OCI-LY3 (cell line): ENCODE results near the gene ZNF362.

Experiments
- H2AFZ ChIP-seq: fragments of 200-600, 300-600 bp; shearing (Covaris generic); 2 replicates; pipeline ENCODE4 v1.6.0; 2014; ENCODE audit warnings: antibody characterized with exemption, low read depth, low read length
- H3K27ac ChIP-seq: fragments of 200-600, 300-600 bp; sonication (generic); 2 replicates; pipeline ENCODE4 v1.5.1; 2014; ENCODE audit warnings: mild to moderate bottlenecking, low read length, moderate library complexity, mixed read lengths
- H3K27me3 ChIP-seq: fragments of 200-600, 300-600 bp; sonication (generic); 2 replicates; pipeline ENCODE4 v1.6.1; 2014; ENCODE audit warnings: low read depth, low read length, mixed read lengths
- H3K36me3 ChIP-seq: fragments of 200-600, 300-600 bp; sonication (generic); replicated peaks from 2 replicates; pipeline ENCODE3; 2014; ENCODE audit warnings: low read depth, low read length, mixed read lengths
- H3K4me1 ChIP-seq: fragments of 300-600, 200-600 bp; sonication (generic); 2 replicates; pipeline ENCODE4 v1.6.1; 2014; ENCODE audit warnings: low read length, mixed read lengths
- H3K4me2 ChIP-seq: fragments of 200-600, 300-600 bp; sonication (generic); 2 replicates; pipeline ENCODE4 v1.6.1; 2014; ENCODE audit warnings: low read length, mixed read lengths
- H3K4me3 ChIP-seq: fragments of 300-600, 200-600 bp; sonication (generic); 2 replicates; pipeline ENCODE4 v1.5.1; 2014; ENCODE audit warnings: antibody characterized with exemption, mild to moderate bottlenecking, low read length, moderate library complexity
- H3K79me2 ChIP-seq: fragments of 300-600, 200-600 bp; shearing (Covaris generic); 2 replicates; pipeline ENCODE4 v1.6.1; 2014; ENCODE audit warnings: mild to moderate bottlenecking, low read length, mixed read lengths
- H3K9ac ChIP-seq: fragments of 300-600, 200-600 bp; shearing (Covaris generic); 2 replicates; pipeline ENCODE4 v1.6.0; 2014; ENCODE audit warnings: mild to moderate bottlenecking, low read length, moderate library complexity
- H3K9me3 ChIP-seq: fragments of 200-600, 300-600 bp; shearing (Covaris generic); 2 replicates; pipeline ENCODE4 v1.6.1; 2014; ENCODE audit warnings: low read length, mixed read lengths; ENCODE audit not compliant: insufficient read depth
- H4K20me1 ChIP-seq: fragments of 200-600, 300-600 bp; sonication (generic); 2 replicates; pipeline ENCODE4 v1.6.1; 2016; ENCODE audit warnings: low read length, mixed read lengths; ENCODE audit not compliant: insufficient read depth
- CTCF ChIP-seq: fragments of 200-600, 300-600 bp; sonication (generic); IDR thresholded peaks from 2 replicates; pipeline ENCODE4 v1.5.1; 2014; ENCODE audit warnings: antibody characterized with exemption, low read length, low read depth
- EZH2phosphoT487 ChIP-seq: fragments of 200-600 bp; shearing (Covaris generic); IDR thresholded peaks from 2 replicates; pipeline ENCODE4 v1.6.1; 2018; ENCODE audit warnings: antibody characterized with exemption, mixed run types, low read depth

Gene ZNF362

GRCh38 chr1:33265780-33266605 is 9.7 kb downstream of the ZNF362 start:
- H3K27ac ChIP-seq = no peak overlapping the region
- H3K79me2 ChIP-seq = no peaks in the 10 kb centered on the region; the same call in 1 of the 2 replicates
- H2AFZ ChIP-seq = no peak overlapping the region
- TF ChIP-seq CTCF (no peak), EZH2phosphoT487 (no peak)
- H3K4me2 ChIP-seq = no peak overlapping the region
- H3K9me3 ChIP-seq = no peaks in the 10 kb centered on the region
- no peaks in the 10 kb centered on the region for H3K4me1 ChIP-seq
- H4K20me1 ChIP-seq = no peaks in the 10 kb centered on the region
- H3K9ac ChIP-seq = no peak overlapping the region
- H3K27me3 ChIP-seq = no peaks in the 10 kb centered on the region
- no peak overlapping the region for H3K4me3 ChIP-seq
- no peaks in the 10 kb centered on the region for H3K36me3 ChIP-seq

GRCh38 chr1:33266766-33267165 is 10.5 kb downstream of the ZNF362 start:
- H3K27me3 ChIP-seq = no peaks in the 10 kb centered on the region
- H2AFZ ChIP-seq = no peak overlapping the region
- TF ChIP-seq EZH2phosphoT487 (no peak), CTCF (no peak)
- no peaks in the 10 kb centered on the region for H3K79me2 ChIP-seq
- no peak overlapping the region for H3K27ac ChIP-seq
- H3K4me2 ChIP-seq = no peak overlapping the region
- H3K9me3 ChIP-seq = no peaks in the 10 kb centered on the region
- H3K4me1 ChIP-seq = no peaks in the 10 kb centered on the region
- H4K20me1 ChIP-seq = no peaks in the 10 kb centered on the region
- H3K9ac ChIP-seq = no peak overlapping the region
- H3K36me3 ChIP-seq = no peaks in the 10 kb centered on the region
- H3K4me3 ChIP-seq = no peak overlapping the region

GRCh38 chr1:33267468-33268205 is 11.3 kb downstream of the ZNF362 start:
- Histone ChIP-seq H3K27me3 (no peaks in the 10 kb centered on the region), H3K36me3 (no peaks in the 10 kb centered on the region), H3K79me2 (no peaks in the 10 kb centered on the region), H3K4me2 (no peak overlapping the region), H3K4me3 (no peak overlapping the region), H4K20me1 (peaks cover 3% of the 10 kb centered on the region; the same call in 1 of the 2 replicates), H3K9ac (no peak overlapping the region), H3K27ac (no peak overlapping the region), H3K4me1 (no peaks in the 10 kb centered on the region), H3K9me3 (no peaks in the 10 kb centered on the region), H2AFZ (no peak overlapping the region)
- TF ChIP-seq CTCF (no peak), EZH2phosphoT487 (no peak)

- no peaks in the 10 kb centered on the region for H3K27me3 ChIP-seq
- no peak overlapping the region for H3K4me3 ChIP-seq
- H3K4me2 ChIP-seq = no peak overlapping the region
- no peaks in the 10 kb centered on the region for H3K9me3 ChIP-seq
- H3K36me3 ChIP-seq = no peaks in the 10 kb centered on the region
- peaks cover 7% of the 10 kb centered on the region; the same call in 1 of the 2 replicates for H4K20me1 ChIP-seq
- H3K9ac ChIP-seq = no peak overlapping the region
- TF ChIP-seq CTCF (no peak), EZH2phosphoT487 (no peak)
- H3K79me2 ChIP-seq = no peaks in the 10 kb centered on the region
- H2AFZ ChIP-seq = no peak overlapping the region
- H3K4me1 ChIP-seq = peaks cover 5% of the 10 kb centered on the region
- no peak overlapping the region for H3K27ac ChIP-seq
Measured at GRCh38 chr1:33268457-33268856, 12.2 kb downstream of the ZNF362 start.
